Heart left ventricle (tissue), 13 donors: ENCODE results near the gene PSEN1.

Experiments
- CTCF ChIP-seq, 12 donors: fragments of 200-600 bp; sonication (generic) in 4 of 12; IDR thresholded peaks; one replicate each; pipeline versions ENCODE4 v1.5.0 to v1.8.0; 2018 to 2022; ENCODE audit warnings: antibody characterized with exemption in 12 of 12, mild to moderate bottlenecking in 5 of 12
- POLR2A ChIP-seq, 2 donors: fragments of 450-650 bp; IDR thresholded peaks; one replicate each; pipeline ENCODE4 v1.6.1; 2017; ENCODE audit warnings: antibody characterized with exemption in 2 of 2, mild to moderate bottlenecking in 2 of 2, moderate library complexity in 2 of 2
- donor health status: ischemic (EF 13 %, LVEDD 7.1; RV severe dilation, severe dysfunction).
- donor health status: DM: no; HTN: yes; CAD: no.
- donor health status: DM: no; HTN: no; CAD: no.
- donor health status: ischemic (EF 25% LVEDD 6.9; RV normal size, moderate dysfunction).
- donor health status: ischemic (EF 25% LVEDD 5.7; RV mildly dilated, moderate dysfunction).
- donor health status: ischemic (EF 35%, LVEDD 5.7; RV mildly dilated, moderate dysfunction).
- donor health status: nonischemic (EF 11% LVEDD 7.7; RV severe dilation, severe dysfunction).
- donor health status: DM: yes; HTN: yes; CAD: no.
- donor health status: PGD.
- donor health status: ischemic (EF 29% LVEDD 5.4; RV normal size, mild dysfunction).
- donor health status: nonischemic (EF 23%, LVEDD 6.1; RV moderate dilation, normal function).

GRCh38 chr14:73263606-73264005 lies 127.3 kb downstream of the PSEN1 start:
- TF ChIP-seq CTCF (IDR thresholded peaks at IDR 0.05), result no peak
- no peak for TF ChIP-seq POLR2A (IDR thresholded peaks at IDR 0.05)
